B cell (primary cell): ENCODE data around the gene CAMK2G. TPM values are rescaled to one million over a fixed set of nuclear protein-coding genes. Genes with fewer than 3 reads are reported as not detected.

Experiments
- ATAC-seq: fragments of 200-7000 bp; cut with Tn5 transposase; one replicate; pipeline ENCODE4 v1.10.0; 2021; ENCODE audit warnings: low read depth, mild to moderate bottlenecking, moderate number of reproducible peaks, moderate library complexity
- CTCF ChIA-PET: fragments of 350-600 bp; sonication (Branson Sonifier 250); formaldehyde crosslinking; loops from one replicate; lab custom pipeline; 2021; ENCODE audit warnings: antibody characterized with exemption, inconsistent platforms; lab: Charles Lee
- POLR2A ChIA-PET: fragments of 350-600 bp; sonication (Branson Sonifier 250); formaldehyde crosslinking; loops from one replicate; lab custom pipeline; 2021; ENCODE audit warnings: antibody characterized with exemption; lab: Charles Lee
- DNase-seq: peaks from one replicate; pipeline ENCODE4 v3.0.0; 2013
- H2AFZ ChIP-seq: 2 replicates; pipeline ENCODE4 v1.6.1; 2012; ENCODE audit warnings: mild to moderate bottlenecking, low read depth, low read length; ENCODE audit not compliant: insufficient read depth, poor library complexity, severe bottlenecking
- H3K27ac ChIP-seq, 2 donors: 1 replicate in 1 of 2; 2 replicates in 1 of 2; pipeline ENCODE4 v1.5.1; 2012 to 2013; ENCODE audit warnings: low read length in 2 of 2, mild to moderate bottlenecking in 2 of 2, moderate library complexity in 1 of 2
- H3K27me3 ChIP-seq, 4 experiments: fragments of 200-600 bp in 1 of 4; sonication (generic) in 1 of 4; replicated peaks in 1 of 4; 1 replicate in 2 of 4; 2 replicates in 2 of 4; pipeline versions ENCODE4 v1.6.1 to v1.7.0; 2013 to 2016; ENCODE audit warnings: low read length in 3 of 4, mild to moderate bottlenecking in 2 of 4, mixed read lengths in 1 of 4, moderate library complexity in 1 of 4; ENCODE audit not compliant: insufficient read depth in 4 of 4, control insufficient read depth in 3 of 4; ENCODE audit errors: control extremely low read depth in 1 of 4
- H3K36me3 ChIP-seq, 2 experiments: replicated peaks in 1 of 2; 1 replicate in 1 of 2; 2 replicates in 1 of 2; pipeline versions ENCODE4 v1.6.1 to v1.7.1; 2013; ENCODE audit warnings: low read length in 1 of 2; ENCODE audit not compliant: insufficient read depth in 2 of 2, control insufficient read depth in 1 of 2; ENCODE audit errors: control extremely low read depth in 1 of 2, extremely low read depth in 1 of 2
- H3K4me1 ChIP-seq, 2 donors: fragments of 200-600 bp in 1 of 2; sonication (generic) in 1 of 2; 1 replicate in 1 of 2; 2 replicates in 1 of 2; pipeline versions ENCODE4 v1.5.1 to v1.6.1; 2013 to 2017; ENCODE audit warnings: low read length in 2 of 2; ENCODE audit not compliant: control insufficient read depth in 2 of 2, insufficient read depth in 2 of 2
- H3K4me2 ChIP-seq: replicated peaks from 2 replicates; pipeline ENCODE3; 2012; ENCODE audit warnings: mild to moderate bottlenecking, low read depth, low read length; ENCODE audit not compliant: poor library complexity, severe bottlenecking
- H3K4me3 ChIP-seq, 5 experiments: fragments of 200-600 bp in 1 of 5; sonication (generic) in 1 of 5; 1 replicate in 3 of 5; 2 replicates in 2 of 5; pipeline versions ENCODE4 v1.5.1 to v1.7.0; 2011 to 2016; ENCODE audit warnings: low read length in 4 of 5, mild to moderate bottlenecking in 4 of 5, low read depth in 2 of 5, control low read depth in 1 of 5, moderate library complexity in 1 of 5; ENCODE audit not compliant: insufficient read depth in 1 of 5; ENCODE audit errors: control extremely low read depth in 1 of 5, extremely low read depth in 1 of 5
- H3K79me2 ChIP-seq: fragments of 200-600 bp; sonication (generic); one replicate; pipeline ENCODE4 v1.6.0; 2016; ENCODE audit warnings: low read length; ENCODE audit not compliant: control insufficient read depth, insufficient read depth
- H3K9ac ChIP-seq: fragments of 200-600 bp; sonication (generic); 2 replicates; pipeline ENCODE4 v1.6.1; 2017; ENCODE audit warnings: mild to moderate bottlenecking, low read length, moderate library complexity
- H3K9me3 ChIP-seq, 3 donors: one replicate each; pipeline versions ENCODE4 v1.6.1 to v1.7.1; 2013; ENCODE audit warnings: low read length in 2 of 3; ENCODE audit not compliant: control insufficient read depth in 2 of 3, insufficient read depth in 1 of 3; ENCODE audit errors: control extremely low read depth in 1 of 3
- H4K20me1 ChIP-seq: 2 replicates; pipeline ENCODE4 v1.6.0; 2012; ENCODE audit warnings: mild to moderate bottlenecking, low read length; ENCODE audit not compliant: insufficient read depth, control insufficient read depth, poor library complexity, severe bottlenecking
- H3K27ac Mint-ChIP-seq: one replicate; pipeline ENCODE4 v1.8.0; 2021; ENCODE audit warnings: mixed read lengths
- H3K27me3 Mint-ChIP-seq: one replicate; pipeline ENCODE4 v1.8.0; 2021; ENCODE audit warnings: mixed read lengths
- H3K4me1 Mint-ChIP-seq: one replicate; pipeline ENCODE4 v1.8.0; 2021; ENCODE audit warnings: mixed read lengths
- H3K4me3 Mint-ChIP-seq: one replicate; pipeline ENCODE4 v1.8.0; 2021; ENCODE audit warnings: mixed read lengths
- H3K9me3 Mint-ChIP-seq: one replicate; pipeline ENCODE4 v1.8.0; 2022; ENCODE audit warnings: mixed read lengths; ENCODE audit not compliant: insufficient read depth
- EZH2 ChIP-seq: IDR thresholded peaks from 2 replicates; pipeline ENCODE4 v1.6.1; 2012; ENCODE audit warnings: borderline replicate concordance, low read depth, mild to moderate bottlenecking, moderate library complexity, low read length; ENCODE audit not compliant: insufficient read depth, poor library complexity, severe bottlenecking
- WGBS: methylation state at CpG from one replicate; pipeline ENCODE4 v1.1.5; 2013; ENCODE audit warnings: missing lambda C conversion rate; ENCODE audit not compliant: insufficient coverage; 5-methylcytosine and 5-hydroxymethylcytosine counted together
- intact Hi-C: fragments of 100-400 bp; cut with micrococcal nuclease; formaldehyde crosslinking; loops from one replicate; pipeline ENCODE4 v1.10.0; 2022
- polyA plus RNA-seq: library from polyadenylated mRNA; depleted of rRNA; stranded (reverse); fragments of >200 nt; gene quantifications from 2 replicates; pipeline ENCODE4 v1.2.3, GENCODE V29; 2012
- total RNA-seq, 2 donors: library from RNA; stranded (reverse); fragments of 120-200 nt in 1 of 2; gene quantifications; 1 replicate in 1 of 2; 2 replicates in 1 of 2; pipeline versions ENCODE4 v1.2.3 to v1.2.4, GENCODE V29; 2013 to 2022
- TF ChIP-seq, protein P1 (sequence below): fragments of 200-600 bp; IDR thresholded peaks from one replicate; pipeline ENCODE4 v1.8.0; 2022; ENCODE audit warnings: antibody characterized with exemption, mild to moderate bottlenecking

Gene CAMK2G
- total and polyA plus RNA-seq, 2 donors (not counting 1 experiment from before 2014, with no cell fraction given), result 42.7 to 48.7 TPM

DNA sequence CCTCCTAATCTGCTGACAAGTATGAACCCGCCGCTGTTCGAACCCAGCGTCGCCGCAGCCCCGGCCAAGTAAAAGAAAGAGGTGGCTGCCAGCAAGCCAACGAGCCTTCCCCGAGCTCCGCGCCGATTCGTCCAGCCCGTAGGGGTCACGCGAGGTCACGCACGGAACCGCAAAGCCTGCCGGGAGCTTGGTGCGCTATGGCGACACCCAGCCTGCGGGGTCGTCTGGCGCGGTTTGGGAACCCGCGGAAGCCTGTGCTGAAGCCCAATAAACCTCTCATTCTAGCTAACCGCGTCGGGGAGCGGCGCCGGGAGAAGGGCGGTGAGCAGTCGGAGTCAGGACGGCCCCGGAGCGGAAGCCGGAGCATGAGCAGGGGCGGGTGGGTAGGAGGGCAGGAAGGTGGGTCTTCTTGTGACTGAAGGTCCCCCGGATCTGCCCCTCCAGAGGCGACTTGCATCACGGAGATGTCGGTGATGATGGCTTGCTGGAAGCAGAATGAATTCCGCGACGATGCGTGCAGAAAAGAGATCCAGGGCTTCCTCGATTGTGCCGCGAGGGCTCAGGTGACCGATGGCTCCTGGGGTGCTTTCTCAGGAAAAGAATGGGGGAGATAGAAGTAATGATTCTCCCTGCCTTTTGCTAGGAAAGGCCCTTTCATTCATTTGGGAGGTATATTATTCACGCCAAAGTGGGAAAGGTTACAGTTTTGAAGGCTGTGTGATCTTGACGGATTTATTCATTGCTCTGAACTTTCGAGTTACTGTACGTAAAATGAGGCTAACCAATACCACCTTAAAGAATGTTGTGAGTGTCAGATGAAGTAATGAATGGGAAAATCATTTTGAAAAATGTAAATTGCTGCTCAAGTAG lies 92.2 kb downstream of the CAMK2G start, which contains the start of gene CHCHD1:
Gene CHCHD1, plus strand, starts transcription at position 170 of the 870 bp plus-strand sequence. Its CDS starts 28 bp downstream, at position 198.
- Histone ChIP-seq H3K4me2 (peak within 1 kb of the TSS; percentile 76), H3K79me2 (peaks cover 76% of the 10 kb centered on the region), H3K4me3 (peak within 1 kb of the TSS; percentile 72 to 86 (median 79)), H3K4me1 (peaks cover 32 to 42% of the 10 kb centered on the region in 2 donors), H2AFZ (peak within 1 kb of the TSS; percentile 87), H4K20me1 (peaks cover 15% of the 10 kb centered on the region), H3K36me3 (peaks cover 0 to 13% of the 10 kb centered on the region in 2 experiments), H3K27ac (peak within 1 kb of the TSS; percentile 60 to 89), H3K27me3 (no peaks in the 10 kb centered on the region), H3K9me3 (no peaks in the 10 kb centered on the region), H3K9ac (peak within 1 kb of the TSS; percentile 75)
- intact Hi-C loops, result loop anchor here (1.0 kb wide), 1 partner anchor 10 kb away; a partner anchor contains a TSS
- no peak for TF ChIP-seq EZH2
- ATAC-seq, result peak; percentile 63
- WGBS, result under 1% methylated on average over 52 of the region's 57 CpGs
- ChIA-PET CTCF (interaction anchor here (1.0 to 6.2 kb wide), 4 partner anchors 10 to 98 kb away, joined by 3 to 35 read pairs (median 4); a partner anchor contains a TSS), POLR2A (interaction anchor here (0.7 to 2.0 kb wide), 3 partner anchors 10 to 38 kb away, joined by 4 to 20 read pairs (median 10); partner anchors contain the start of gene SEC24C)
- Mint-ChIP-seq H3K9me3 (no peaks in the 10 kb centered on the region), H3K27ac (peak within 1 kb of the TSS; percentile 97), H3K4me1 (peaks cover 53% of the 10 kb centered on the region), H3K27me3 (no peaks in the 10 kb centered on the region), H3K4me3 (peak within 1 kb of the TSS; percentile 99)
- DNase-seq, result peak; percentile 88

DNA sequence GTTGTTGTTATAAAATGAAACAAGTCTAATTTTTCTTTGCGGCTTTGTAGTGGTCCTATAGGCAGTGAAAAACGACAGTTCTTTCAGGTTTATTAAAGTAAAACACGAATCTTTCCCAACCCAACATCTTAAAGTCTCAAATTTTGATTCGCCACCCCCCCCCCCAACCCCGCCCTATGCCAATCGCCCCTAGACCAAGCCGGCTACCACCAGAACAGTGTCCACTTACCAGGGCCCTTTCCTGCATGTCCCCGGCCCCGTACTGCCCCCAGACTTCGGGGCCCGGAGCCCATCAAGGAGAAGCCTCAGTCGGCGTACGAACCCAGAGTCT lies 92.8 kb downstream of the CAMK2G start:
- WGBS, result 0% methylated on average over 10 of the region's 14 CpGs
- peaks cover 13% of the 10 kb centered on the region for H4K20me1 ChIP-seq
- peaks cover 52% of the 10 kb centered on the region for H3K4me1 Mint-ChIP-seq
- peak overlapping the region; percentile 97 for H3K27ac Mint-ChIP-seq
- H3K79me2 ChIP-seq, result peaks cover 74% of the 10 kb centered on the region
- ChIA-PET POLR2A (interaction anchor here (0.7 to 2.0 kb wide), 4 partner anchors 9 to 38 kb away, joined by 3 to 20 read pairs (median 7); partner anchors contain the start of gene SEC24C), CTCF (interaction anchor here (1.0 to 6.2 kb wide), 4 partner anchors 9 to 98 kb away, joined by 3 to 35 read pairs (median 4); a partner anchor contains a TSS)
- no peak for TF ChIP-seq EZH2
- TF ChIP-seq, protein P1, sequence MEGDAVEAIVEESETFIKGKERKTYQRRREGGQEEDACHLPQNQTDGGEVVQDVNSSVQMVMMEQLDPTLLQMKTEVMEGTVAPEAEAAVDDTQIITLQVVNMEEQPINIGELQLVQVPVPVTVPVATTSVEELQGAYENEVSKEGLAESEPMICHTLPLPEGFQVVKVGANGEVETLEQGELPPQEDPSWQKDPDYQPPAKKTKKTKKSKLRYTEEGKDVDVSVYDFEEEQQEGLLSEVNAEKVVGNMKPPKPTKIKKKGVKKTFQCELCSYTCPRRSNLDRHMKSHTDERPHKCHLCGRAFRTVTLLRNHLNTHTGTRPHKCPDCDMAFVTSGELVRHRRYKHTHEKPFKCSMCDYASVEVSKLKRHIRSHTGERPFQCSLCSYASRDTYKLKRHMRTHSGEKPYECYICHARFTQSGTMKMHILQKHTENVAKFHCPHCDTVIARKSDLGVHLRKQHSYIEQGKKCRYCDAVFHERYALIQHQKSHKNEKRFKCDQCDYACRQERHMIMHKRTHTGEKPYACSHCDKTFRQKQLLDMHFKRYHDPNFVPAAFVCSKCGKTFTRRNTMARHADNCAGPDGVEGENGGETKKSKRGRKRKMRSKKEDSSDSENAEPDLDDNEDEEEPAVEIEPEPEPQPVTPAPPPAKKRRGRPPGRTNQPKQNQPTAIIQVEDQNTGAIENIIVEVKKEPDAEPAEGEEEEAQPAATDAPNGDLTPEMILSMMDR, result no peak
- no peak for DNase-seq
- H2AFZ ChIP-seq, result peak overlapping the region; percentile 87
- peak overlapping the region; percentile 76 for H3K4me2 ChIP-seq
- peaks cover 0 to 16% of the 10 kb centered on the region in 2 experiments for H3K36me3 ChIP-seq
- peaks cover 30 to 37% of the 10 kb centered on the region in 2 donors for H3K4me1 ChIP-seq
- H3K27me3 ChIP-seq, result no peaks in the 10 kb centered on the region
- ATAC-seq, result no peak
- H3K4me3 Mint-ChIP-seq, result peak overlapping the region; percentile 99
- H3K27me3 Mint-ChIP-seq, result no peaks in the 10 kb centered on the region
- intact Hi-C loops, result loop anchor here (1.0 kb wide), 1 partner anchor 9 kb away; a partner anchor contains a TSS
- H3K9me3 Mint-ChIP-seq, result no peaks in the 10 kb centered on the region
- H3K4me3 ChIP-seq, result peak overlapping the region; percentile 72 to 86 (median 79)
- H3K9me3 ChIP-seq, result no peaks in the 10 kb centered on the region
- H3K9ac ChIP-seq, result peak overlapping the region; percentile 75
- peak overlapping the region; percentile 60 to 89 for H3K27ac ChIP-seq
